ENCODE measurements around the gene RANBP3L. TPM values are rescaled to one million over a fixed set of nuclear protein-coding genes. Genes with fewer than 3 reads are reported as not detected.
A peak's percentile ranks its signal among the peaks of the same experiment; 100 is the strongest.

Gene RANBP3L
- total and polyA plus RNA-seq, 10 of the 15 experiments (the other 5 are each of a cell fraction or from before 2014, with no cell fraction given) = 0.02 to 0.29 (median 0.06) TPM; not detected in 4

GRCh38 chr5:36239370-36240293, 62.1 kb downstream of the RANBP3L start:
- no peaks in the 10 kb centered on the region for H3K27me3 ChIP-seq (replicated peaks in 1 of 2; ENCODE audit: control insufficient read depth in 2 of 2, insufficient read depth in 2 of 2, low read length in 1 of 2)
- no peaks in the 10 kb centered on the region for H3K9me3 ChIP-seq (replicated peaks; ENCODE audit: control insufficient read depth, insufficient read depth, low read length)
- RAD21 ChIA-PET (ENCODE audit: unreplicated experiment) = interaction anchor here (3.9 to 4.8 kb wide), 2 partner anchors 62 to 160 kb away, joined by 13 to 21 read pairs; no protein-coding TSS in a partner anchor
- in situ Hi-C loops (cut with MboI) = loop anchor here (10.0 kb wide), 1 partner anchor 455 kb away; no protein-coding TSS in a partner anchor
- H3K9ac ChIP-seq (ENCODE audit: control insufficient read depth, insufficient read depth, low read length) = no peak overlapping the region
- no peak for ATAC-seq
- intact Hi-C loops (cut with micrococcal nuclease; ENCODE audit: unreplicated experiment) = loop anchor here (5.0 kb wide), 3 partner anchors 62 to 453 kb away; no protein-coding TSS in a partner anchor
- peaks cover 19% of the 10 kb centered on the region for H3K4me1 ChIP-seq (ENCODE audit: control insufficient read depth, insufficient read depth, low read length)
- peak; percentile 61 for FAIRE-seq
- SMC1A ChIA-PET (ENCODE audit: uncharacterized antibody, unreplicated experiment) = interaction anchor here (1.1 to 1.2 kb wide), 2 partner anchors 61 to 68 kb away, joined by 3 to 4 read pairs; no protein-coding TSS in a partner anchor
- 71% methylated on average over 4 of the region's 4 CpGs for WGBS (ENCODE audit: insufficient coverage, insufficient replicate concordance, low lambda C conversion rate, missing lambda C conversion rate)
- TSS peak; percentile 65 for BruUV-seq (replicated peaks)
- TF ChIP-seq RUNX3 (IDR thresholded peaks at IDR 0.05; ENCODE audit: low read length) (no peak), FOXM1 (IDR thresholded peaks at IDR 0.05; ENCODE audit: low read depth, low read length) (no peak), ZNF622 (IDR thresholded peaks at IDR 0.05) (no peak), BCL11A (IDR thresholded peaks at IDR 0.05; ENCODE audit: low read depth, low read length) (no peak), NR2F1 (conservative IDR thresholded peaks at IDR 0.05) (no peak), LARP7 (IDR thresholded peaks at IDR 0.05) (no peak), GABPA (IDR thresholded peaks at IDR 0.05; ENCODE audit: low read depth) (no peak), HCFC1 (IDR thresholded peaks at IDR 0.05; ENCODE audit: low read length) (no peak), RFX5 (IDR thresholded peaks at IDR 0.05; ENCODE audit: low read depth, low read length) (no peak)
- H3K4me3 ChIP-seq = no peak overlapping the region
- H3K4me2 ChIP-seq (ENCODE audit: control insufficient read depth, insufficient read depth) = peak overlapping the region; percentile 89
- DNase-seq (ENCODE audit: low read depth, low spot score) = no peak
- H3K79me2 ChIP-seq (ENCODE audit: control insufficient read depth, insufficient read depth, low read length) = peaks cover 1% of the 10 kb centered on the region; the same call in 1 of the 2 replicates
- no peak overlapping the region for H3K27ac ChIP-seq (ENCODE audit: control insufficient read depth, insufficient read depth)
- H3K36me3 ChIP-seq (ENCODE audit: control insufficient read depth in 2 of 2, insufficient read depth in 2 of 2, low read length in 1 of 2) = no peaks in the 10 kb centered on the region
- CTCF ChIA-PET = interaction anchor here (0.6 to 1.9 kb wide), 6 partner anchors 9 to 490 kb away, joined by 3 to 6 read pairs (median 4); no protein-coding TSS in a partner anchor
- POLR2A ChIA-PET = interaction anchor here (1.5 kb wide), 1 partner anchor 11 kb away, joined by 9 read pairs; no protein-coding TSS in a partner anchor
- H4K20me1 ChIP-seq (ENCODE audit: control insufficient read depth, insufficient read depth) = no peaks in the 10 kb centered on the region
- peak overlapping the region; percentile 26 for H2AFZ ChIP-seq (ENCODE audit: control insufficient read depth, low read depth, low read length)
